Glutamatergic neuron (in vitro differentiated cells): ENCODE results near the gene LRIT2. TPM values are rescaled to one million over a fixed set of nuclear protein-coding genes. Genes with fewer than 3 reads are reported as not detected.

Experiments
- DNase-seq: peaks from one replicate; pipeline ENCODE4 v3.0.0; 2022
- H3K27ac Mint-ChIP-seq: one replicate; pipeline ENCODE4 v1.8.0; 2020; ENCODE audit warnings: mild to moderate bottlenecking, mixed read lengths, inconsistent platforms; ENCODE audit not compliant: unreplicated experiment
- H3K27me3 Mint-ChIP-seq: one replicate; pipeline ENCODE4 v1.8.0; 2020; ENCODE audit warnings: mild to moderate bottlenecking, moderate library complexity, mixed read lengths, inconsistent platforms; ENCODE audit not compliant: unreplicated experiment
- H3K36me3 Mint-ChIP-seq: one replicate; pipeline ENCODE4 v1.8.0; 2020; ENCODE audit warnings: mild to moderate bottlenecking, mixed read lengths, inconsistent platforms; ENCODE audit not compliant: unreplicated experiment
- H3K4me1 Mint-ChIP-seq: one replicate; pipeline ENCODE4 v1.8.0; 2020; ENCODE audit warnings: mild to moderate bottlenecking, low read depth, mixed read lengths, inconsistent platforms; ENCODE audit not compliant: unreplicated experiment
- H3K4me3 Mint-ChIP-seq: one replicate; pipeline ENCODE4 v1.8.0; 2020; ENCODE audit warnings: mild to moderate bottlenecking, mixed read lengths, inconsistent platforms; ENCODE audit not compliant: unreplicated experiment
- H3K9me3 Mint-ChIP-seq: one replicate; pipeline ENCODE4 v1.8.0; 2020; ENCODE audit warnings: mild to moderate bottlenecking, moderate library complexity, mixed read lengths, inconsistent platforms; ENCODE audit not compliant: unreplicated experiment
- CTCF ChIP-seq: fragments of 200-600 bp; sonication (generic); IDR thresholded peaks from one replicate; pipeline ENCODE4 v1.5.0; 2021; ENCODE audit not compliant: partially characterized antibody, unreplicated experiment
- total RNA-seq: library from RNA; stranded (reverse); fragmentation: NEBNext Ultra II Directional; extraction: Animal tissue kit (Norgen Biotek cat#: 25700); gene quantifications from one replicate; pipeline ENCODE4 v1.2.1, GENCODE V29; 2021; ENCODE audit not compliant: unreplicated experiment

Gene LRIT2
- total RNA-seq, 1 donor from 2014 or later = not detected

GRCh38 chr10:84235096-84235495 is 9.8 kb upstream of the LRIT2 start:
- Mint-ChIP-seq H3K27me3 (peaks cover 2% of the 10 kb centered on the region), H3K4me1 (no peaks in the 10 kb centered on the region), H3K9me3 (peaks cover 6% of the 10 kb centered on the region), H3K27ac (no peak overlapping the region), H3K36me3 (peaks cover 4% of the 10 kb centered on the region), H3K4me3 (no peak overlapping the region)
- no peak for DNase-seq
- TF ChIP-seq CTCF = no peak

- no peak for DNase-seq
- peaks cover 2% of the 10 kb centered on the region for H3K27me3 Mint-ChIP-seq
- H3K36me3 Mint-ChIP-seq = peaks cover 4% of the 10 kb centered on the region
- peaks cover 6% of the 10 kb centered on the region for H3K9me3 Mint-ChIP-seq
- TF ChIP-seq CTCF = no peak
- no peak overlapping the region for H3K27ac Mint-ChIP-seq
- no peak overlapping the region for H3K4me3 Mint-ChIP-seq
- no peaks in the 10 kb centered on the region for H3K4me1 Mint-ChIP-seq
Observed at GRCh38 chr10:84234479-84234878, 9.1 kb upstream of the LRIT2 start.

- no peak overlapping the region for H3K27ac Mint-ChIP-seq
- H3K27me3 Mint-ChIP-seq = peaks cover 2% of the 10 kb centered on the region
- no peak overlapping the region for H3K4me3 Mint-ChIP-seq
- no peak for TF ChIP-seq CTCF
- H3K9me3 Mint-ChIP-seq = peaks cover 6% of the 10 kb centered on the region
- H3K36me3 Mint-ChIP-seq = peaks cover 4% of the 10 kb centered on the region
- DNase-seq = no peak
- H3K4me1 Mint-ChIP-seq = no peaks in the 10 kb centered on the region
Observed at GRCh38 chr10:84233940-84234339, 8.6 kb upstream of the LRIT2 start.

GRCh38 chr10:84232376-84232775 is 7.0 kb upstream of the LRIT2 start:
- DNase-seq = no peak
- no peak overlapping the region for H3K27ac Mint-ChIP-seq
- H3K4me1 Mint-ChIP-seq = no peaks in the 10 kb centered on the region
- H3K36me3 Mint-ChIP-seq = peaks cover 4% of the 10 kb centered on the region
- no peak overlapping the region for H3K4me3 Mint-ChIP-seq
- H3K27me3 Mint-ChIP-seq = no peaks in the 10 kb centered on the region
- peaks cover 6% of the 10 kb centered on the region for H3K9me3 Mint-ChIP-seq
- TF ChIP-seq CTCF = no peak

- Mint-ChIP-seq H3K4me3 (no peak overlapping the region), H3K4me1 (peaks cover 3% of the 10 kb centered on the region), H3K9me3 (peaks cover 6% of the 10 kb centered on the region), H3K36me3 (no peaks in the 10 kb centered on the region), H3K27me3 (no peaks in the 10 kb centered on the region), H3K27ac (no peak overlapping the region)
- TF ChIP-seq CTCF = no peak
- DNase-seq = no peak
Observed at GRCh38 chr10:84230359-84230758, 5.0 kb upstream of the LRIT2 start.
